ENCODE measurements around the gene NOP16.

Gene NOP16

GRCh38 chr5:176381979-176382378 lies 6.4 kb downstream of the NOP16 start:
- H3K36me3 ChIP-seq (ENCODE audit: control insufficient read depth, insufficient read depth, low read length): peaks cover 43% of the 10 kb centered on the region

GRCh38 chr5:176381423-176381822 lies 7.0 kb downstream of the NOP16 start:
- Histone ChIP-seq H3K27me3 (ENCODE audit: control insufficient read depth, insufficient read depth, low read length) (no peaks in the 10 kb centered on the region), H3K36me3 (ENCODE audit: control insufficient read depth, insufficient read depth, low read length) (peaks cover 41% of the 10 kb centered on the region), H3K4me1 (ENCODE audit: control insufficient read depth, insufficient read depth, low read length) (no peaks in the 10 kb centered on the region), H3K9me3 (ENCODE audit: control insufficient read depth, insufficient read depth, low read length) (no peaks in the 10 kb centered on the region), H3K4me3 (ENCODE audit: low read depth, low read length) (no peak overlapping the region), H3K9ac (ENCODE audit: low read depth, low read length) (no peak overlapping the region)

More at GRCh38 chr5:176381979-176382378, 6.4 kb downstream of the NOP16 start:
- Histone ChIP-seq H3K9ac (ENCODE audit: low read depth, low read length) (no peak overlapping the region), H3K4me1 (ENCODE audit: control insufficient read depth, insufficient read depth, low read length) (no peaks in the 10 kb centered on the region), H3K4me3 (ENCODE audit: low read depth, low read length) (no peak overlapping the region), H3K9me3 (ENCODE audit: control insufficient read depth, insufficient read depth, low read length) (no peaks in the 10 kb centered on the region), H3K27me3 (ENCODE audit: control insufficient read depth, insufficient read depth, low read length) (no peaks in the 10 kb centered on the region)

GRCh38 chr5:176379881-176380280 lies 8.5 kb downstream of the NOP16 start:
- Histone ChIP-seq H3K9ac (ENCODE audit: low read depth, low read length) (no peak overlapping the region), H3K27me3 (ENCODE audit: control insufficient read depth, insufficient read depth, low read length) (no peaks in the 10 kb centered on the region), H3K4me1 (ENCODE audit: control insufficient read depth, insufficient read depth, low read length) (no peaks in the 10 kb centered on the region), H3K36me3 (ENCODE audit: control insufficient read depth, insufficient read depth, low read length) (peaks cover 29% of the 10 kb centered on the region), H3K4me3 (ENCODE audit: low read depth, low read length) (no peak overlapping the region), H3K9me3 (ENCODE audit: control insufficient read depth, insufficient read depth, low read length) (no peaks in the 10 kb centered on the region)

- no peaks in the 10 kb centered on the region for H3K4me1 ChIP-seq (ENCODE audit: control insufficient read depth, insufficient read depth, low read length)
- no peak overlapping the region for H3K4me3 ChIP-seq (ENCODE audit: low read depth, low read length)
- no peaks in the 10 kb centered on the region for H3K9me3 ChIP-seq (ENCODE audit: control insufficient read depth, insufficient read depth, low read length)
- no peak overlapping the region for H3K9ac ChIP-seq (ENCODE audit: low read depth, low read length)
- H3K27me3 ChIP-seq (ENCODE audit: control insufficient read depth, insufficient read depth, low read length): peaks cover under 1% of the 10 kb centered on the region
- no peaks in the 10 kb centered on the region for H3K36me3 ChIP-seq (ENCODE audit: control insufficient read depth, insufficient read depth, low read length)
Observed at GRCh38 chr5:176373100-176373818, 15.1 kb downstream of the NOP16 start.

GRCh38 chr5:176371621-176372539 lies 16.5 kb downstream of the NOP16 start:
- no peaks in the 10 kb centered on the region for H3K9me3 ChIP-seq (ENCODE audit: control insufficient read depth, insufficient read depth, low read length)
- peaks cover 4% of the 10 kb centered on the region for H3K27me3 ChIP-seq (ENCODE audit: control insufficient read depth, insufficient read depth, low read length)
- H3K4me1 ChIP-seq (ENCODE audit: control insufficient read depth, insufficient read depth, low read length): no peaks in the 10 kb centered on the region
- H3K9ac ChIP-seq (ENCODE audit: low read depth, low read length): no peak overlapping the region
- H3K4me3 ChIP-seq (ENCODE audit: low read depth, low read length): no peak overlapping the region
- H3K36me3 ChIP-seq (ENCODE audit: control insufficient read depth, insufficient read depth, low read length): no peaks in the 10 kb centered on the region

- H3K4me3 ChIP-seq (ENCODE audit: low read depth, low read length): no peak overlapping the region
- no peaks in the 10 kb centered on the region for H3K9me3 ChIP-seq (ENCODE audit: control insufficient read depth, insufficient read depth, low read length)
- H3K27me3 ChIP-seq (ENCODE audit: control insufficient read depth, insufficient read depth, low read length): peaks cover 16% of the 10 kb centered on the region
- H3K36me3 ChIP-seq (ENCODE audit: control insufficient read depth, insufficient read depth, low read length): no peaks in the 10 kb centered on the region
- no peaks in the 10 kb centered on the region for H3K4me1 ChIP-seq (ENCODE audit: control insufficient read depth, insufficient read depth, low read length)
- H3K9ac ChIP-seq (ENCODE audit: low read depth, low read length): no peak overlapping the region
Observed at GRCh38 chr5:176369934-176370711, 18.3 kb downstream of the NOP16 start.

- Histone ChIP-seq H3K9me3 (ENCODE audit: control insufficient read depth, insufficient read depth, low read length) (no peaks in the 10 kb centered on the region), H3K27me3 (ENCODE audit: control insufficient read depth, insufficient read depth, low read length) (peaks cover 29% of the 10 kb centered on the region), H3K4me1 (ENCODE audit: control insufficient read depth, insufficient read depth, low read length) (no peaks in the 10 kb centered on the region), H3K36me3 (ENCODE audit: control insufficient read depth, insufficient read depth, low read length) (no peaks in the 10 kb centered on the region), H3K4me3 (ENCODE audit: low read depth, low read length) (no peak overlapping the region), H3K9ac (ENCODE audit: low read depth, low read length) (no peak overlapping the region)
Observed at GRCh38 chr5:176368726-176369125, 19.7 kb downstream of the NOP16 start.

GRCh38 chr5:176366232-176366894 lies 22.0 kb downstream of the NOP16 start:
- peak overlapping the region; percentile 52 for H3K4me3 ChIP-seq (ENCODE audit: low read depth, low read length)
- H3K36me3 ChIP-seq (ENCODE audit: control insufficient read depth, insufficient read depth, low read length): no peaks in the 10 kb centered on the region
- H3K27me3 ChIP-seq (ENCODE audit: control insufficient read depth, insufficient read depth, low read length): peaks cover 46% of the 10 kb centered on the region
- H3K9me3 ChIP-seq (ENCODE audit: control insufficient read depth, insufficient read depth, low read length): no peaks in the 10 kb centered on the region
- peak overlapping the region; percentile 65 for H3K9ac ChIP-seq (ENCODE audit: low read depth, low read length)
- H3K4me1 ChIP-seq (ENCODE audit: control insufficient read depth, insufficient read depth, low read length): no peaks in the 10 kb centered on the region

GRCh38 chr5:176365351-176366231 lies 22.8 kb downstream of the NOP16 start, which contains the start of gene ARL10:
ARL10 (plus strand) TSS chr5:176365487; CDS start chr5:176365564, 77 bp downstream.
- Histone ChIP-seq H3K4me1 (ENCODE audit: control insufficient read depth, insufficient read depth, low read length) (no peaks in the 10 kb centered on the region), H3K9me3 (ENCODE audit: control insufficient read depth, insufficient read depth, low read length) (no peaks in the 10 kb centered on the region), H3K9ac (ENCODE audit: low read depth, low read length) (peak within 1 kb of the TSS; percentile 65), H3K36me3 (ENCODE audit: control insufficient read depth, insufficient read depth, low read length) (peaks cover 2% of the 10 kb centered on the region), H3K4me3 (ENCODE audit: low read depth, low read length) (peak within 1 kb of the TSS; percentile 52), H3K27me3 (ENCODE audit: control insufficient read depth, insufficient read depth, low read length) (peaks cover 46% of the 10 kb centered on the region)

GRCh38 chr5:176364765-176365350 lies 23.5 kb downstream of the NOP16 start:
- Histone ChIP-seq H3K4me3 (ENCODE audit: low read depth, low read length) (peak overlapping the region; percentile 52), H3K36me3 (ENCODE audit: control insufficient read depth, insufficient read depth, low read length) (peaks cover 2% of the 10 kb centered on the region), H3K9ac (ENCODE audit: low read depth, low read length) (no peak overlapping the region), H3K9me3 (ENCODE audit: control insufficient read depth, insufficient read depth, low read length) (no peaks in the 10 kb centered on the region), H3K27me3 (ENCODE audit: control insufficient read depth, insufficient read depth, low read length) (peaks cover 46% of the 10 kb centered on the region), H3K4me1 (ENCODE audit: control insufficient read depth, insufficient read depth, low read length) (no peaks in the 10 kb centered on the region)

Measured in iPS-15b (cell line).